Measurements from ENCODE around the gene SEC61A2.
A peak's percentile ranks its signal among the peaks of the same experiment; 100 is the strongest.
"Not testable (repeated sequence)": the region's sequence is repeated elsewhere in the genome, so short reads cannot be mapped to it uniquely, and the experiment has no call there.

SEC61A2 gene

DNA sequence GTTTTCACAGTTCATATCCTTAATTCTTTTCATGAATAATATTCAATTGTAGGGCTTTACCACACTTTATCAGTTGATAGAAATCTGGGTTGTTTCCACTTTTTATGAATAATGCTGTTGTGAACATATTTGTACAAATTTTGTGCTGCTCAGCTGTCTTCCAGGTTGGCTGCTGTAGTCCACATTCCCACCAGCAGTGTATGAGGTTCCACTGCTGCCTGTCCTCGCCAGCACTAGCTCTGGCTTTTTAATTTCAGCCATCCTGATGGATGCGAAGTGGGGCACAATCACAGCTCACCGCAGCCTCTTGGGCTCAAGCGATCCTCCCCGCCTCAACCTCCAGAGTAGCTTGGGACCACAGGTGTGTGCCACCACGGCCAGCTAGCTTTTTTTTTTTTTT, 33.5 kb downstream of the SEC61A2 start:
- DNase-seq: no peak

DNA sequence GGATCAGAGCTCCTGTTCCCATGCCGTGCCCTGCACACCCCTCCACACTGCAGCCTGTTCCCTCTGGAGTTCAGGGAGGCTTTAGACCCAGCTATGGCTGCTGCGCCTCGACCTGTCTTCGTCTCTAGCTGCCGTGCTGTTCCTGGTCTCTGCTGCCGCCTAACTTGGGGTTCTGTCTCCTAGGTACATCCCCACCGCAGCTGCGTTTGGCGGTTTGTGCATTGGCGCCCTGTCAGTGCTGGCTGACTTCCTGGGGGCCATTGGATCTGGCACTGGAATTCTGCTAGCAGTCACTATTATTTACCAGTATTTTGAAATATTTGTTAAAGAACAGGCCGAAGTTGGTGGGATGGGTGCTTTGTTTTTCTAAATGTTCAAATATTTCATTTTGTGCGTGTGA, 34.6 kb downstream of the SEC61A2 start:
- DNase-seq: no peak

DNA sequence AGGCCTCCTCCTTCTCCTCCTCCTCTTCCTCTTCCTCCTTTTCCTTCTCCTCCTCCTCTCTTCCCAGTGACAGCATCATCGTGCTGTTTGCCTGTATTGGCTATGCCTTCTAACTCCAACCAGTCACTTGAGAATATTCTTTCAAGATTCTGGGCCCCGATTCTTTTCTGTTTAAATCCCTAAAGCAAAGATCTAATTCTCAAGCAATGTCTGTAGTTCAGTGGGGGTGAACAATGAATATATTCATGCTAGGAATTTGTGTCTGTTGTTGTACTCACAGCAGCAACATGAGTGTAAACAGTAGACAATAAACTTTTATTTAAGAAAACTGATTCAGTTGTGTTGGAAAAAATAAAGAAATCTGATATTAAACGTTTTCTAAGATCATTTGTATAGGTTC, 35.6 kb downstream of the SEC61A2 start:
- no peak for DNase-seq

DNA sequence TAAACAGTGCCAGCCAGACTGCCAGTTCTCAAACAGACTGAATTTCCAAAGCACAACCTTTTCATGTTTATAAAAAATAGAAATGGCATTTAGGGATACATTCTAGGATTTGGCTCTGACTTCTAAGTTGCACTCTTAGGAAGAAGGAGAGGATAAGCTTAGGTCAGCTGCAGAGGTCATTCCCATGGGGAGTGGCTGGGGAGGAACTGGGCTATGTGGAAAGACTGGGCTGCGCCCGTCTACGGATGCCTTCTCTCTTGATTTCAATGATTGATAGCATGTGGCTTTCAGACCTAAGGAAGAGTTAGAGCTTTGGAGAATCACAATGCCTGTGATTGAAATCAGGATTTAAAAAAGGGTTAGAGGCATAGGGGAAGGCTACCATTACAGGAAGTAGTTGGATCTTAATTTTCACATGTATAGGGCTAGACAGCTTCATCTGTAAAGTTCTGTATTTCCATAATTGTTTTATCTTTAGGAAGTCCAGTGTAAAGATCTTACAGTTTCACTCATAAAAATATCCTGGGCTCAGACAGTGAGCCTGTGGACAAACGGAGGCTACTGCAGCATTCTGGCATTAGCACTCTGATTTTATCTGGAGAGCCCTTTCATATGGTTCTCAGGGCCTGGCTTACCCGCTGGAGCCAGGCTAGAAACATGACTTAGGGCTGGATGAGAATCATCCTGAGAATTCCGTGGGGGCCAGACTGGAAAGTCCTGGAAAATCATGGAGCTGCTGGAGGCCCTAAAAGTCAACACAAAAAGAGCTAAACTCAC, 36.7 kb downstream of the SEC61A2 start:
- no peak for DNase-seq

DNA sequence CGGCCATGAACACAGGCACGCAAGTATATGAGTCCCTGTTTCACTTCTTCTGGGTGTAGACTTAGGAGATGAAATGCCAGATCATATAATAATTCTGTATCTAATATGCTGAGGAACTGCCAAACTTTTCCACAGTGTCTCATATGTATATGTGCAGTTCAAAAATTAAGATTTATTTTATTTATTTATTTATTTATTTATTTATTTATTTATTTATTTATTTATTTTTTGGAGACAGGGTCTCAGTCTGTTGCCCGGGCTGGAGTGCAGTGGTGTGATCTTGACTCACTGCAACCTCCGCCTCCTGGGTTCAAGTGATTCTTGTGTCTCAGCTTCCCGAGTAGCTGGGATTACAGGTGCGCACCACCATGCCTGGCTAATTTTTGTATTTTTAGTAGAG, 42.0 kb downstream of the SEC61A2 start:
- not testable (repeated sequence) for DNase-seq

DNA sequence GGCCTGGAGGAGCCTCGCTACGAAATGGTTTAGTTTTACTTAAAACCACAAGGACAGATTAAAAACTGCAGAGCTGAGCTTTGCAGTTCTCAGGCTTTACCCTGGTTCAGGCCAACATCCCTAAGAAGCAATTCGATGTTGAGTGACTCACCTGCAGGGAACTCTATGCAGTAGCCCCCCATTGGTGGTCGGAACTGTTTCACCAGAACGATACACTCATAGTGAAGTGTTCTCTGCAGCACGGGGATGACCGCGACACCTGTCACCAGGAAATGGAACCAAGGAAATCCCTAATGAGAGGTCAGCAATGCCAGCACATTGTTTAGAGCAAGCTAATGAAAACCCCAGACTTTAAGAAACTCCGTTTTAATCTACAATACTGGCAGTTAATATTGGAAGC, 48.2 kb downstream of the SEC61A2 start:
- DNase-seq: no peak

DNA sequence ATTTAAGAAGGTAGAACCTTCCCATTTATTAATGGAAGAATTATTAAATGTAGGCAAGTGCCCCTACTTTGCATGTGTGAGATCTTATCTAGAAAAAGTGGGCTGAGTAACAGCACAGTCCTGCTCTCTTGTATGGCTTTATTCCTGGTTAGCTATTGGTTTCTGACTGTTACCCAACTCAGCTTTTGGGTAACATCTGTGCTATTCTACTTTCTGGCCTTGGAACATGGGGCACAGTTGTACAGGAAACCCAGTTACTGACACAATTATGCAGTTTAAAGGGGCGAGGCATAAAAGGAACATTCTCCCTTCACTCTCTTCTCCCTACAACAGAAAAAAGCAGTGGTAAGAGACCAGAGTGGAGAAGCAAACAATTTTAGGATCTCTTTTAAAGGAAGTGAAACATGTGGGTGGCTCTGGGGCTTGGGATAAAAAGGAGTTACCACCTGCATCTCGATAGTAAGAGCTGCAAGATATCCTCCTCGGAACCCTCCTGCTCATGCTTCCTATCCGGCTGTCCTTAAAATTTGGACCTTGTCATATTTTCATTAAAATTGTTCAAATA, 50.2 kb downstream of the SEC61A2 start:
- DNase-seq: no peak

DNA sequence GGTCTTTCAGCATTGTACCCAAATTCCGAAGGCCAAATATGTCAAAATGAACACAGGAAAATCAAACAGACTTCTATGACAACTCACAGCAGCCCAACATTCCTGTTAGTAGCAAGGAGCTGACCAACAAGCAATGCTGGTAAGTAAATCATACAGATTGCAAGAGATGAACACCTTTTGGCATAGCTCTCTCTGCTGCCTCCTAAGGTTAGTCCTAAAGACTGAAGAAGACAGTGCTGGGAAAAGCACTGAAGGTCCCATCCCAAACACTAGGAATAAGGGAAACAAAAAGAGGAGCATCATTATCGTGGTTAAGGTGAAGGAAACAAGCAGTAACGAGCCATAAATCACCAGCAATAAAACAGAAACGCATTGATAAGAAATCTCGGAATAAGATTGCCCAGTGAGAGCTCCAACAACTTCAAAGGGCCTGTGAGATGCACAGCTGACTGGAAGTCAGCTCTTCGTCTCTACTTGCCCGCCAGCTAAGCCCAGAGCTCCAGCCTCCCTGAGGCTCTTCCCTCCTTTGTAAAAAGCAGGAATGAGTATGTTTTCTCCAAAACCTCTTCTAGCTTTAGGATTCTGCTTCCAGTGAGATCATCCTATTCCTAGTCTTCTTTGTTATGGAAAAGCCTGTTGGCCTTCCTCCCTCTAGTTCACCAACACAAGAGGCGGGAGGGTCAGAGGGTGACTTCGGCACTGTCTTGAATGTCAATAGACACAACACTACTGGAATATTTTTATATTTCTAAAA, 50.9 kb downstream of the SEC61A2 start:
- DNase-seq: no peak

DNA sequence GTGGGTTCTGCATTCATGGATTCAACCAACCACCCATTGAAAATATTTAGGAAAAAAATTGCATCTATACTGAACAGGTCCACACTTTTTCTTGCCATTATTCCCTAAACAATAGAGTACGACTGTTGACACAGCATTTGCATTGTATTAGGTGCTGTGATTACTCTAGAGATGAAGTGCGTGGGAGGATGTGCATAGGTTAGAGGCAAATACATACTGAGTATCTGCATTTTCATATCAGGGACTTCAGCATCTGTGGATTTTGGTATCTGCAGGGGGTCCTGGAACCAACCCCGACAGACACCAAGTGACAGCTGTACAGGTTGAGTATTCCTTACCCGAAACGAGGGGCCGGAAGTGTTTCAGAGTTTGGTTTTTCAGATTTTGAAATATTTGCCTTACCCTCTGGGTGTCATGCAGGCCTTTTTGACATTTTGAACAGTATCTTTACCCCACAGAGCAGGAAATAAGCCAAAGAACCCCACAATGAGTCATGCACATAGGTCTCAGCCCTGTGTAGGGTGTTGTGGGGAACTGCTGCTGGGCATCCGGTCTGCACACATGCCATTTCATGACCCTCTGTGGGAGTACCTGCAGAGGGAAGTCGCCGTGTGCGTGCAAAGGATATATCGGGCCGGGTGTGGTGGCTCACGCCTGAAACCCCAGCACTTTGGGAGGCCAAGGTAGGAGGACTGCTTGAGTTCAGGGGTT, 51.7 kb downstream of the SEC61A2 start:
- no peak for DNase-seq

DNA sequence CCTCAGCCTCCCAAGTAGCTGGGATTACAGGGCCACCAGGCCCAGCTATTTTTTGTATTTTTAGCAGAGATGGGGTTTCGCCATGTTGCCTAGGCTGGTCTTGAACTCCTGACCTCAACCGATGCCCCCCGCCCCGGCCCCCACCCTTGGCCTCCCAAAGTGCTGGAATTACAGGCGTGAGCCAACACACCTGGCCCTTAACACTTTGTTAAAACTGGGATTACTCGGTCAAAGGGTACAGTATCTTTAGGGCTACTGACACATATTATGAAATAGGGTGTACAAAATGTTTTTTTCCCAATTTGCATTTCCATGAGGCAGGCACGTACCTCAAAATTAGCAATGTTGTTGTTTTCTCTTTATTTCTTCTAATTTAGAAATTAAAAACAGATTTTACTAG, 54.7 kb downstream of the SEC61A2 start:
- no peak for DNase-seq

DNA sequence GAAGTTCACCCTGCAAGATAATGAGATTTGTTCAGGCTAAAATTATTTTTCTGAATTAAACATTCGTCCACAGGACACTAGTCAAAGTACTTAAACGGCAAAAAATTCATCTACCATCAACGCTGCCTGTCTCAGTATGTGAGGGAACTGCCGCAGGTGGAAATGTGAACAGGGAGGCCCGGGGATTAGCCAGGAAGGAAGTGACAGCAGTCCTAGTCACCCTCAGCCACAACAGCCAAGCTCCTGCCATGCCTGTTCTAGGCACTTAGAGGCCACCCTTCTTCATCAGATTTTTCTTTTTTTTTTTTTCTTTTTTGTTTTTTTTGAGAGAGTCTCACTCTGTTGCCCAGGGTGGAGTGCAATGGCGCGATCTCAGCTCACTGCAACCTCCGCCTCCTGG, 56.8 kb downstream of the SEC61A2 start:
- no peak for DNase-seq

DNA sequence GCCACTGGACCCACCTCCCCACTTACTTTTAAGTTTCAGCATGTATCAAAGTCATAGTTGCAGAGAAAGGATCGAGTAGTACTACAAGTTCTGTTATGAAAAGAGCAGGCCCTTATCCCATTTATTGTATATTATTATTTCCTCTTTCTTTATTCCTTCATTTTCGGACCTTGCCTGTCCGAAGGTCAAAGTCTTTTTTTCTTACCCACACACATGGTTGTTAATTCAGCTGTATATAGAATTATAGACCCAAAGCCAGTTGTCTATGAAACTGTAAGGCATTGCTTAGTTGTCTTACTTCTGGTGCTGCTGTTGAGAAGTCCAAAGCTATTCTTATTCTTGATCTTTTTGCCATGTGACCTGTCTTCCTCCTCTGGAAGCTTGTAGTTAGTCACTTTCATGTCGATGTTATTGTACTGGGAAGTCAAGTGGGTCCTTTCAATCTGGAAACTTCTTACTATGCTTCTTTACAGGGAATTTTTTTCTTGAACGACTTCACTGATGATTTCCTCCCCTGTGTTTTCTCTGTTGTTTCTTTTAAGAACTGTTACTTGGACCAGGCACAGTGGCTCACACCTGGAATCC, 57.9 kb downstream of the SEC61A2 start:
- no peak for DNase-seq

DNA sequence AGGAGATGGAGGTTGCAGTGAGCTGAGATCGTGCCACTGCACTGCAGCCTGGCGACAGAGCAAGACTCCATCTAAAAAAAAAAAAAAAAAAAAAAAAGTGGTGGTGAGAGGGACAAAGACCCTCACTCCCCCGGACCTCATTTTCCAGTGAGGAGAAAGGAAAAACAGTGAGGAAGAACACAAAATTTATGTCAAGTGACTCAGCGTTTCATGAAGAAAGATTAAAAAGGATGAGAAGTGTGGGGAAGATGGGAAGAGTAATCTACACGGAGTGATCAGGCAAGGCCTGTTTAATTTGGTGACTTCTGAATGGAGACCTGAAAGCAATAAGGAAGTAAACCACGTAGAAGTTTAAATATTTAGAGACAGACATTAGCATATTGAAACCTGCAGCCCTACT, 59.2 kb downstream of the SEC61A2 start:
- no peak for DNase-seq

DNA sequence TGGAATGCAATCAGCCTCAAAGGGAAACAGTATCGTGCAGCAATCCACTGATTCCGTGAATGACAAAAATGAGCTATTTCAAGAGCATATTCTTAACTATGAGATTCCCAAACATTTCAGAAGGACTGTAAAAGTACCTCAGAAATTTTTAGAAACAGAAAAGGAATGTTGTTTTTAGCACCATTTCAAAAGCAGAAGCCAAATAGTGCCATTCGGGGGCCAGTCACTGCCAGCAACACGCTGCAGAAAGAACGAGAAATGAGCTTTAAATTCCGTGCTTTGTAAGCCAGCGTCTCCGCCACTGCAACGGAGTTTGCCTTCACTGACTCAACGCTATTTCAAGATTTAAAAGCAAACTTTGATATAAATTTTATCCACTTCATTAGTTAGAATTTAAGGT, 59.9 kb downstream of the SEC61A2 start:
- no peak for DNase-seq

DNA sequence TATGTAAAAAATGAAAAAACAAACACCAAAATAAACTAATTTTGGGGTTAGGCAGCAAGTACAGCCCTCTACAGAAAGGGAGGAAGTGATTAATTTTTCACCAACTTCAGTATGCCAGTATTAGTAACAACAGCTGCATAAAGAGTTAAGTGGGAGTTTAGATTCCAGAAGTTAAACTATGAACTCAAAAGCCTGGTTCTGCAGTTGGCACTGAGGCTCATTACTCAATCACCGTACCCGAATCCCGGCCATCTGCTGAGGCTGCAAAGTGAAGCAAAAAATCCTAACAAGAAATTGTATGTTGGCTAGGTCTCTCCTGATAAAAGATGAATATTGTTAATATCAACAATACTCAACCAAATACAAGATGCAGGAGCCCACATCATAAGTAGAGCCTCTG, 62.2 kb downstream of the SEC61A2 start:
- DNase-seq: no peak

DNA sequence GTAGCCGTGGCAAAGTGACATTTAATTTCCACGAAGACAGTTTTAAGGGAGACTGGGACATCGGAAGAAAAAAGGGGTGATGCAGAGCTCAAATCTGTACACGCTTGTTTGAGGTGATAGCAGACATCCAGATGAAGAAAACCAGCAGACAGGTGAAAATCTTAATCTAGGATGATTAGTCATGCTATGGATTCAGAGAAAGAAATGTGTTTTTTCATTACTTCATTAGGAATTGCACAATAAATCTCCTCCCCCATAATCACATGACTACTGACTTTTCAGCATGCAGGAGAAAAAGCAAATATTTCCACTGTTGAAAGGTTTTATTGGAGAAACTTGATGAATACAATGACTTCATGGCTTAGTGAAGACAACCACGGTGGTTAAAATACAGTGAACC, 63.7 kb downstream of the SEC61A2 start:
- no peak for DNase-seq

DNA sequence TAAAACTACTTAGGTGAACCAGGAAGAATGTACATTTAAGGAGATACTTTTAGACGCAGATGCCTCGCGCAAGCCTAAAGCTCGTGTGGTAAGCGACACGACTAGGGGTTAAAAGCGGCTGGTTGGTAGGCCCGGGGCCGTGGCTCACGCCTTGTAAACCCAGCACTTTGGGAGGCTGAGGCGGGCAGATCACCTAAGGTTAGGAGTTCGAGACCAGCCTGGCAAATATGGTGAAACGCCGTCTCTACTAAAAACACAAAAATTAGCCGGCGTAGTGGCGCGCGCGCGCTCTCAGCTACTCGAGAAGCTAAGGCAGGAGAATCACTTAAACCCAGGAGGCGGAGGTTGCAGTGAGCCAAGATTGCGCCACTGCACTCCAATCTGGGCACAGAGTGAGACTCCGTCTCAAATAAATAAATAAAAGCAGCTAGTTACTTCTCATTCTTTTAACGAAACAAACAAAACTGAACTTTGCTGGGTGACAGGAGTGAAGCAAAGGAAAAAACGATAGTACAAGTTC, 65.3 kb downstream of the SEC61A2 start:
- DNase-seq: no peak

DNA sequence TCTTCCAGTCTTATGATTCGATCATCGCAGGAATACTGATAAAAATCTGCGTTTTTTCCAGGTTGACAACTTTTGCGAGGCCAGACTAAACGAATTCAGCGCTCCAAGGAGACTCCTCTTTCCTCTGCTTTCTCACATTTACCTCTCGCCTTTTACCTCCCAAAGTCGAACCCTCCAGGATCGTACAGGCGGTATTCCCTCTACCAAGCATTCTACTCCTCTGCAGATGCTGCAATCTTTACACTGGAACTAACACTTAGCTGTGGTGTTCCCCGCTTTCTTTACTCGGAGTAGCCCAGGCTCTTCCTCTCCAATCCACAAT, 65.8 kb downstream of the SEC61A2 start:
- no peak for DNase-seq

DNA sequence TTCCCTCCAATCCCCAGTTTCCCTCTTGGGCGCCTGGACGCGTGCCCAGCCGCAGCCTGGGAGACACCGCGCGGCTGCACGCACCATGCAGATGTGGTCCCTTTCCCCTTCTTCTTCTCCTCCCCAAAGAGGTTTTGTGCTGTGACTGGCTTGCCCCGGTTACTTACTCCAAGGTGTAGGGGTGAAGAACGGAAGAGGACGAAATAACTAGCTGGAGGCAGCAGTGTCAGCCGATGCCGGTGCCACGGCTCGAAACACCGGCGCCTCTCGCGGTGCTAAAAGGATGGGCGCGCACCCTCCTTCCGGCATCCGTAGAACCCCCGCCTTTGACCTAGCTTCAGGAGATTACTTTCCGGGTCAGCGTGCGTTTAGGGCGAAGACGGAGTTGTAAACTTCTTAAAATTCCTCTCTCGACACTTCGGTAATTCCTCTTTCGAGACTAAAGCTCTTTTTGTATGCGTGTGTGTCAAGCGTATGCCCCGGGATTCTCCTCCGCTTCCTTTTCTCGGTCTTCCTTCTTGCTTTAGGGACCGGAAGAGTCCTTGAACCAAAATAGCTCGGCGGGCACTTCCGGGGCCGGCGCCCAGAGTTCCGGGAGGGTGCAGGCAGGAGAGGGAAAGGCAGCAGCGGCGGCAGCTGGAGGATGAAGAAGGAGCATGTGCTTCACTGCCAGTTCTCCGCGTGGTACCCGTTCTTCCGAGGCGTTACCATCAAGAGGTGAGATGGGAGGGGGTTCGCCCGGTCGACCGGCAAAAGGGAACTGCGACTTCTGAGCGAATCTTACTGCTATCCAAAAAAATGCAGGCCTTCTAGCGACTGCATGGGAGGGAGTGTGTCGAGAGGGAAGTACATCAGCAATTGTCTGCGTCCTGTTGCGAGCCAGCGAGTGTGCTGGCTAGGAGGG, 66.4 kb downstream of the SEC61A2 start, which contains the start of the genes CDC123 and NUDT5:
TSS of gene CDC123 (plus strand) at position 586 of the 904 bp plus-strand sequence. CDS start at position 644, 58 bp downstream.
TSS of gene NUDT5 (minus strand) at position 289 of the 904 bp plus-strand sequence. CDS start 9,600 bp downstream, outside the sequence.
- peak; percentile 22 to 41 for DNase-seq

DNA sequence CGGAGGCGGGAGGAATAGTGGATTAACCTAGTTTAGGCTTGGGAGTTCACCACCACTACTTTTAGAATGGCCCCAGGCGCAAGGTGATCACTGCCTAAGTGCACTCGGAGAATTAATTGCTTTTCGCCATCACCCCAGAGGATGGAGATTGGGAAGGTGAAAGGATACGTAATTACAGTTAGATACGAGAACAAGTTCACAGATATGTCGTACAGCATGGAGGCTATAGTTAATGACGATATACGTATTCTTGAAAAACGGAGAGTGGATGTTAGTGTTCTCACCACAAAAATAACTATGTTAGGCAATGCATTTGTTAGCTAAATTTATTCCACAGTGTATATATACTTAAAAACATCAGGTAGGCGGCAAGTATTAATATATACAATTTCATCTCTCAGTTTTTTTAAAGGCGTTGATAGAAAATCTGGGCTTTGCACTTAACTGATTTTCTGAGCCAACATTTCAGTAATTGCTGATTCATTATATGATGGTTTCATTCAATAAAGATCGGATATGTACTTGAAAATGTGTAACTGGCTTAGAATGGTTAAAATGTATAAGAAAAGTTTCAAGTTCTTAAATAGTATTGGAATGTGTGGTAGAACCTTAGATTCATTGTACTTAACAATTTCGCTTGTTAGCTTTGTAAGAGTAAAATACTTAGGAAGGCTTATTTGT, 67.2 kb downstream of the SEC61A2 start:
- DNase-seq: no peak

DNA sequence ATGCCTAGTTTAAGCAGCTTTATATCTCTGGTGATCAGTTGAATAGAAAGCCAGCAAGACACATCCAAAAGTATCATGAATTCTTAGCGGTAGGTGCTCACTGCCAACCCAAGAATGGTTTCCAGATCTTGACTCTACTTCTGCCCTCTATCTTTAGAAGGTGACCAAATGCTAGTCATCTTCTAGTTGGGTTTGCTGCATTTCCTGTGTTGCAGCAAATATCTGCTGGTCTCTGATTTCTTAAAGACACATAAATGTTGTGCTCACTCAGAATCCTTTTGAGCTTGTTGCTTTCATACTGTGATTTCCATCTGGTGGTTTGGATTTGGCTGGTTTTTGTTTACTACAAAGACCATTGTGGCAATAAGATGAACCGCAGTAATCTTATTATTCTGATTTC, 68.7 kb downstream of the SEC61A2 start:
- no peak for DNase-seq
